Measurements from ENCODE around the gene ARHGAP19. TPM values are rescaled to one million over a fixed set of nuclear protein-coding genes. Genes with fewer than 3 reads are reported as not detected.

ARHGAP19 gene
- total RNA-seq, 4 donors from 2014 or later: 37.5 to 109 (median 77.7) TPM

DNA sequence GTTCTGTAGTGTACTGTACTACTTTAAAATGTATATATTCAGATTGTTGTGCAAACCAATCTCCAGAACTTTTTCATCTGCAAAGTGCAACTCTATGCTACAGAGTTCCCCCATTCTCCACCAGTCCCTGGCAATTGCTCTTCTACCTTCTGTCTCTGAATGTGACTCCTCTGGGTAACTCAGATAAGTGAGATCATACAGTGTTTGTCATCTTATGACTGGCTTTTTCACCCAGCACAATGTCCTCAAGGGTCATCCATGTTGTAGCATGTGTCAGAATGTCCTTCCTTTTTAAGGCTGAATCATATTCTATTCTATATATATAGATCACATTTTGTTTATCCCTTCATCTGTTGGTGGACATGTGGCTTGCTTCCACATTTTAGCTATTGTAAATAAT is 117.5 kb downstream of the ARHGAP19 start:
- Histone ChIP-seq H3K9me3 (no peaks in the 10 kb centered on the region), H3K4me3 (no peak overlapping the region), H3K27ac (no peak overlapping the region), H3K4me1 (peaks cover 0 to 7% (median 0%) of the 10 kb centered on the region in 4 donors), H3K36me3 (no peaks in the 10 kb centered on the region), H3K27me3 (peaks cover 0 to 26% of the 10 kb centered on the region in 2 donors)
- no peak for DNase-seq (ENCODE audit: low spot score in 2 of 2)
- TF ChIP-seq, protein P1, sequence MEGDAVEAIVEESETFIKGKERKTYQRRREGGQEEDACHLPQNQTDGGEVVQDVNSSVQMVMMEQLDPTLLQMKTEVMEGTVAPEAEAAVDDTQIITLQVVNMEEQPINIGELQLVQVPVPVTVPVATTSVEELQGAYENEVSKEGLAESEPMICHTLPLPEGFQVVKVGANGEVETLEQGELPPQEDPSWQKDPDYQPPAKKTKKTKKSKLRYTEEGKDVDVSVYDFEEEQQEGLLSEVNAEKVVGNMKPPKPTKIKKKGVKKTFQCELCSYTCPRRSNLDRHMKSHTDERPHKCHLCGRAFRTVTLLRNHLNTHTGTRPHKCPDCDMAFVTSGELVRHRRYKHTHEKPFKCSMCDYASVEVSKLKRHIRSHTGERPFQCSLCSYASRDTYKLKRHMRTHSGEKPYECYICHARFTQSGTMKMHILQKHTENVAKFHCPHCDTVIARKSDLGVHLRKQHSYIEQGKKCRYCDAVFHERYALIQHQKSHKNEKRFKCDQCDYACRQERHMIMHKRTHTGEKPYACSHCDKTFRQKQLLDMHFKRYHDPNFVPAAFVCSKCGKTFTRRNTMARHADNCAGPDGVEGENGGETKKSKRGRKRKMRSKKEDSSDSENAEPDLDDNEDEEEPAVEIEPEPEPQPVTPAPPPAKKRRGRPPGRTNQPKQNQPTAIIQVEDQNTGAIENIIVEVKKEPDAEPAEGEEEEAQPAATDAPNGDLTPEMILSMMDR (IDR thresholded peaks at IDR 0.05): no peak
- TF ChIP-seq POLR2A (IDR thresholded peaks at IDR 0.05) (no peak), EP300 (IDR thresholded peaks at IDR 0.05) (no peak)

DNA sequence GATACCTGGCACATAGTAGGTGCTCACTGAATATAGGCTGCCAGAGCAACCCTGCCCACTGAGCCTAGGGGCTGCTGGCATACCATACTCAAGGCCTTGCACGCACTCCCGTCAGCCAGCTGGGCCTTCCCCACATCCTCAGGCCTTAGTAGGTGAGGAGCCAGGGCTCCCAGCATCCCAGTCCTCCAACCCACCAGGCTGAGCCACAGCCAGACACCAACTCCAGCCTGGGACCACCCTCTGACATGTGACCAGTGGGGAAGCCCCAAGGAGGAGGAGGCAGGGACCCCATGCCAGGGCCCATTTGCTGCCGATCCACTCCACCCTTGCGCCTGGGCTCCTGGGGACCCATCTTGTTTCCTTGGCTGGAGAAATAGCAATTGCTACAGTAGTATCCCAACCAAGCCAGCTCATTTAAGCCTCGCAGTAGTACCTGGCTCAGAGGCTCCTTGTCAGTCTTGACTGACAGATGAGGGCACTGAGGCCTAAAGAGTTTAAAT is 118.1 kb downstream of the ARHGAP19 start:
- Histone ChIP-seq H3K4me1 (peaks cover 0 to 1% (median 0%) of the 10 kb centered on the region in 4 donors), H3K27ac (no peak overlapping the region), H3K27me3 (peaks cover 0 to 20% of the 10 kb centered on the region in 2 donors), H3K36me3 (no peaks in the 10 kb centered on the region), H3K4me3 (no peak overlapping the region), H3K9me3 (no peaks in the 10 kb centered on the region)
- TF ChIP-seq POLR2A (IDR thresholded peaks at IDR 0.05) (no peak), EP300 (IDR thresholded peaks at IDR 0.05) (no peak)
- TF ChIP-seq, protein P1 (IDR thresholded peaks at IDR 0.05): no peak
- DNase-seq (ENCODE audit: low spot score in 2 of 2): no peak
- WGBS, 2 donors: 98 to 100% methylated on average over 5 of the region's 5 CpGs

DNA sequence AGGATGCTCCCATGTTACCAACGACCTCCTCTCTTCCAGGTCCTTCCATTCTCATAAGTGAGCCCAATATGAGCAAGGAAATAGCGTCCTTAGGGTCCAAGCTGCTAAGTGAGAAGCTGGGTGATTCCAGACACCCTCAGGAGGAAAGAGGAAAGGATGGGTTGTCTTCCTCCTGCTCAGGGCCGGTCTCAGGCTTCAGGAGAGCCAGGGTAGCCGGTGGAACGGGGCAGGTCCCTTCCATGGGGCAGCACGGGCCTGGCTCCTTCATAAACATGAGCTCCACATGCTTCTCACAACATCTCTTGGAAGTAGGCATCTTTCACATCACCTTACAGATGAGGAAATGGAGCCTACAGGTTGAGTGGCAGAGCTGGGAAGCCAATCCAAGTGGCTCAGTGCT is 119.4 kb downstream of the ARHGAP19 start:
- WGBS, 2 donors: 87 to 92% methylated on average over 5 to 6 of the region's 6 CpGs
- H3K27ac ChIP-seq: no peak overlapping the region

More for the DNA sequence above, 119.4 kb downstream of the ARHGAP19 start:
- no peaks in the 10 kb centered on the region for H3K9me3 ChIP-seq
- no peak overlapping the region for H3K4me3 ChIP-seq
- H3K27me3 ChIP-seq: peaks cover 0 to 14% of the 10 kb centered on the region in 2 donors
- DNase-seq (ENCODE audit: low spot score in 2 of 2): no peak
- no peaks in the 10 kb centered on the region for H3K4me1 ChIP-seq
- TF ChIP-seq, protein P1 (IDR thresholded peaks at IDR 0.05): no peak
- TF ChIP-seq EP300 (IDR thresholded peaks at IDR 0.05): no peak
- TF ChIP-seq POLR2A (IDR thresholded peaks at IDR 0.05): no peak
- no peaks in the 10 kb centered on the region for H3K36me3 ChIP-seq

Small RNA genes within 50 kb of the gene (small RNA-seq; reads per million reads assigned to genes)
- gene RF00017: not detected

Other genes starting within 250 kb of the ARHGAP19 start
- gene SLIT1, start 106.7 kb downstream of the ARHGAP19 start, total RNA-seq: 1 to 10 TPM in 2 of 4 donors, under 1 TPM in 2; 0.78 to 3.1 (median 1.3) TPM
- 10 to 100 TPM in 1 of 4 donors, 1 to 10 TPM in 3; 6.8 to 10.0 (median 8.5) TPM for gene FRAT1, start 26.6 kb upstream of the ARHGAP19 start, total RNA-seq
- 10 to 100 TPM; 14.6 to 28.2 (median 23.3) TPM for gene FRAT2, start 42.1 kb upstream of the ARHGAP19 start, total RNA-seq
- gene RRP12, start 108.7 kb upstream of the ARHGAP19 start, total RNA-seq: 10 to 100 TPM; 14.7 to 50.7 (median 24.4) TPM
- 100 to 1,000 TPM; 142 to 166 (median 155) TPM for gene PGAM1, start 133.6 kb upstream of the ARHGAP19 start, total RNA-seq
- gene EXOSC1, start 153.4 kb upstream of the ARHGAP19 start, total RNA-seq: 10 to 100 TPM; 21.6 to 40.8 (median 33.4) TPM
- 10 to 100 TPM; 26.4 to 50.4 (median 36.0) TPM for gene ZDHHC16, start 153.5 kb upstream of the ARHGAP19 start, total RNA-seq
- gene MMS19, start 205.8 kb upstream of the ARHGAP19 start, total RNA-seq: 10 to 100 TPM; 80.4 to 90.2 (median 88.4) TPM
- 10 to 100 TPM in 3 of 4 donors, 1 to 10 TPM in 1; 9.4 to 17.1 (median 16.5) TPM for gene UBTD1, start 206.3 kb upstream of the ARHGAP19 start, total RNA-seq

Measured in tibial nerve (tissue), 4 donors.